ENCODE measurements around the gene BICD1.

Gene BICD1

DNA sequence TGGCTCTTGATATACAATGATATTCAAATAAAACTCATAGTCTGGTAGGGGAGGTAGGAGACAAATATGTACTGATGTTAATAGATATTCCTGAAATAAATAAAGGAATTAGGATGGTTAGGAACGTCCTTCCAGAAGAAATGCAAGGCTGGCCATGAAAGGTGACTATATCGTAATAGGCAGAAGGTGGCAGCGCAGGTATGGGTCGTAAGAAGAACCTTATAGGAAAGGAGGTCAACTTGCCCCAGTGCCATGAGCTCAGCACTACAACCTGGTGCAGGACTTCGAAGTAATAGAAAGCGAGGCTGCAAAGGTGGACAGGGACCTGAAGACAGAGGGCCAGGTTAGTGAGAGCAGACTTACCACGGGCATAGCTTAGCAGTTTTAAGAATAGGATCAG, 237.4 kb downstream of the BICD1 start:
- DNase-seq (ENCODE audit: low read depth in 2 of 2) = no peak

DNA sequence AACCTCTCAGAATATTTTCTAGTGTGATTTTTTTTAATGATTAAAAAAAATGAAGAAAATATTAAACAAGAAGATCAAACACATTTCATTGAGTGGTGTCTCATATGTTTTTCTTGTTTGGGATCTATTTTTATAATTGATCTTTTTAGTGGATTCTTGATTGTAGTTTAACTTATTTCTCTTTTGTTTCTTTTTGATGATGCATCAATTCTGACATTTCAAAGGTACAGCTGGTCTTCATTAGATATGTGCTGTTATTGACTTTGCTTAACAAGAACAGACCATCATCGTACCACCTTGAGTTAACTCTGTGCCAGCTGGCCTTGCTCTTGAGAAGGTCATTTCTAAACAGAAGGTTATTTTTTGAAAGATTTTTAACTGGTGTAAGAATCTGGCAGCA, 246.9 kb downstream of the BICD1 start:
- no peak for DNase-seq (ENCODE audit: low read depth in 2 of 2)

DNA sequence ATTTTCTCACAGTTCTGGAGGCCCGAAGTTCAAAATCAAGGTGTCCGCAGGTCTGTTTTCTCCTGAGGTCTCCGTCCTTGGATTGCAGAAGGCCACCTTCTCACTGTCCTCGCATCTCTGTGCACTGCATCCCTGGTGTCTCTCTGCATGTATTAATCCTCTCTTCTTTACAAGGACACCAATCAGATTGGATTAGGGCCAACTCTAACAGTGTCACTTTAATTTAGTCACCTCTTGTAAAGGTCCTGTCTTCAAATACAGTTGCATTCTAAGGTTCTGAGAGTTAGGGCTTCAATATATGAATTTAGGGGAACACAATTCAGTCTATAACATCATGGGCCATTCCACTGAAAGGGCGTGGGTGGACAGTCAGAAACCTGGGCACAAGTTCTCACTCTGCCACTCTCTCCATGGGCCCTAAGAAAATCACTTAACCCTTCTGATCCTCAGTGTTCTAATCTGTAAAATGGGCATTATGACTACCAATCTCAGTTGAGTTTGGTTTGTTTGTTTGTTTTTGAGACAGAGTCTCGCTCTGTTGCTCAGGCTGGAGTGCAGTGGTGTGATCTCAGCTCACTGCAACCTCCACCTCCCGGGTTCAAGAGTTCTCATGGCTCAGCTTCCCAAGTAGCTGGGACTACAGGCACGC, 251.1 kb downstream of the BICD1 start:
- no peak for DNase-seq (ENCODE audit: low read depth in 2 of 2)

DNA sequence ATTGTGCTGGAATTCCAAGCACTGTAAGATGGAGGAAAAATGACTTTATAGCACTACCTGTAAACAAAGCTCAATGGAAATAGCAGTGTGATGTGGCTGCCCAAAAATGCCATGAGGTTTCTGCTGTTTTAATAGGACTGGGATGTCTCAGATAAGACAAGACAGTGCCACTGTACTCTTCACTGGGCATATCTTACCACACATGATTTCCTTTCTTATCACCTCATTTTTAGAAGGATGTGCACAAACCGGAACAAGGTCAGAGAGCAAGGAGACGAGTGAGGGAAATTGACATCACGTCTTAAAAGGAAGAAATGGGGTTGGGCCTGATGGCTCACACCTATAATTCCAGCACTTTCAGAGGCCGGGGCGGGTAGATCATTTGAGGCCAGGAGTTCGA, 254.3 kb downstream of the BICD1 start:
- DNase-seq (ENCODE audit: low read depth in 2 of 2) = no peak

DNA sequence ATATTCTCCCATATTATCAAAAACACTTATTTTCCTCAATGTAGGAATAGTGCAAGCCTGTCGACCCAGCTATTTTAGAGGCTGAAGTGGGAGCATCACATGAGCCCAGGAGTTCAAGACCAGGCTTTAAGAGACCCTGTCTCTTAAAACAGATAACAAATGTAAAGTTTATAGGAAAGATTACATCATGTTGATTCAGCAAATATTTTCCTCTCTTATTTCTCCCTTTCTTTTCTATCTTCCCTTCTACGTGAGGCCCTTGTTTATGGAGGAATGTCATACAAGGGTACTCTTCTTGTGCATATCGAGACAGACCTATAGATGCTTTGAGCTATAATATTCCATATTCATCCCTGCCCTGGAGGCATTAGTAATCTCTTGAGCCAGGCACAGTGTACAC, 256.2 kb downstream of the BICD1 start:
- DNase-seq (ENCODE audit: low read depth in 2 of 2) = no peak

GRCh38 chr12:32365473-32366064, 258.9 kb downstream of the BICD1 start:
- peak in 1 of 2 donors; percentile 2 for DNase-seq (ENCODE audit: low read depth in 2 of 2)

- no peak for DNase-seq (ENCODE audit: low read depth in 2 of 2)
Measured at GRCh38 chr12:32366714-32367113, 260.1 kb downstream of the BICD1 start.

- no peak for DNase-seq (ENCODE audit: low read depth in 2 of 2)
Measured at GRCh38 chr12:32367381-32367780, 260.7 kb downstream of the BICD1 start.

DNA sequence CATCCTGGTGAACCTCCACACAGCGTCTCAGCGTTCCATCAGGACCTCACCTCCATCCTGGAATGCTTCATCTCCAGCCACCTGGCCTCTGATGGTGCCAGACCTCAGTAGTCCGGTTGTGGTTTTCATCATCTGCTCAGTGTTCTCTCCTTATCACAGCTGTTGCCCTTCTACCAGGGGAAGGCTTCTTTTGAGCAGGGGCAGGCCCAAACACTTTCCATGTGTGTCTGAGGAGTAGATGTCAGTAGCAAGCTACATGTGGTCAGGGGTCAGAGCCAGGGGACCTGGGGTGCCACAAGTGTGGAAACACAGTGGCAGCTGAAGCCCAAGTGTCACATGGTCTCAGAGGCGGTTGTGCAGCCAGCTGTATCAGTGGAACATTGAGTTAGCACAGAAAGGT, 262.6 kb downstream of the BICD1 start:
- DNase-seq (ENCODE audit: low read depth in 2 of 2) = no peak

DNA sequence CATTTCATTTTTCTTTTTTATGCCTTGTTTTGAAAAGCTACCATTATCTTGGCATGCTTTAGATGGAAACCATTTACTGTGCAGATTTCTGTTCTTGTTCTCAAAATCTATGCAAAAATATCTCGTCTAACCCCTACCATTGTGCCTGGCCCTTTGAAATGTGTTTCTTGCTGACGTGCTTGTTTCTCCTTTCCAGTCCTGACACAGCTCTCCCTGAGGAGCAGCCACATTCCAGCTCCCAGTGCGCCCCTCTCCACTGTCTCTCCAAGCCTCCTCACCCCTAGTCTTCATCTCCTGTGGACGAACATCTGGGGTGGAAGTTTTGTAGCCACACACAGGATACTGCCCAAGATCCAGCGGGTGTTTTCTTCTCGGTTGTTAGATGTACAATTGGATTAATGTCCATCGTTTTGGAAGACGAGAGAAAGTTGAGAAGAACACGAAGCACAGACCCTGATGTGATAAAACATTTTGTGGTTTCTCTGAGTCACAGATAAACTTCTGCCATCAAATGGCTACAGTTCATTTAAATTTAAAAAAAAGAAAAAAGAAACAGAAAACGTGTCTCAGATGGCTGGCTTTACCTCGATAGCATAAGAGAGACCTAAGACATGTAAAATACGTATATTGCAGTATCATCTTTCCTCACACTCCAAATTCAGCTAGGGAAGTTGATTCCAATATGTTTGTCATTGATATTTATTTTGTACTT, 270.9 kb downstream of the BICD1 start:
- DNase-seq (ENCODE audit: low read depth in 2 of 2) = no peak

DNA sequence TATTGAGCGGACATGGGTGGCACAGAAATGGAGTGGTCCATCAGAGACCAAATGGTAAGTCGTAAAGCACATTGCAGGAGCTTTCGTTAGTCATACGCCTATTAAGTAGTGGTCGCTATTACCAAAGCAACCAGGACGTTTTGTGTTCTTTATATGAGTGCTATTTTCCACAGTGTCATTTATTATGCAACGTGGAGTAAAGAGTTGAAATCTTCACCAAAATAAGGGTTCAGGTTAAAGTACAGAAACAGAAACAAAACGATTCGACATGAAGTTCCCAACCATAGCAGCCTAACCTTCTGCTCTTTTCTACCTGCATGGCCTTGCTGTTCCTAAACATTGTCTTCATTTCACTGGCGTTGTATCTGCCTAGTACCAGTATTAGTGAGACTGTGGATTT, 272.6 kb downstream of the BICD1 start:
- no peak for DNase-seq (ENCODE audit: low read depth in 2 of 2)

DNA sequence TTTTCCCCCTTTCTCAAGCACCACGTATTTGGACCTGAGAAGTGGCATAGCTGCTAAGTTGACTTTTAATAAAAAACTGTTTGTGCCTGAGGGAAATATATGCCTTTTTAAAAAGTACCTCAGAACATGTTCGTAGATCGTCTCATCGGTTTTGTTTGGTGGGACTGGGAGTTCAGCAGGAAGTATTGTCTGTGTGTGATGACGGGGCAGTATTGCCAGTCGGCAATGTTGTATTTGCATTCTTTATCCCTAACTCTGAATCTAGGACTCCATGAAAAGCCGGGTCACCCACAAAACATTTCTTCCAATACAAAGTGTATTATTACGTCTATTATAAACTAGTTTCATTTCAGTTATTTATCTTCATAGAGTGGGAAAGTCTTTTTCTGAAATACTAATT, 273.0 kb downstream of the BICD1 start:
- no peak for DNase-seq (ENCODE audit: low read depth in 2 of 2)

- DNase-seq (ENCODE audit: low read depth in 2 of 2) = no peak
Measured at GRCh38 chr12:32382226-32382625, 275.6 kb downstream of the BICD1 start.

DNA sequence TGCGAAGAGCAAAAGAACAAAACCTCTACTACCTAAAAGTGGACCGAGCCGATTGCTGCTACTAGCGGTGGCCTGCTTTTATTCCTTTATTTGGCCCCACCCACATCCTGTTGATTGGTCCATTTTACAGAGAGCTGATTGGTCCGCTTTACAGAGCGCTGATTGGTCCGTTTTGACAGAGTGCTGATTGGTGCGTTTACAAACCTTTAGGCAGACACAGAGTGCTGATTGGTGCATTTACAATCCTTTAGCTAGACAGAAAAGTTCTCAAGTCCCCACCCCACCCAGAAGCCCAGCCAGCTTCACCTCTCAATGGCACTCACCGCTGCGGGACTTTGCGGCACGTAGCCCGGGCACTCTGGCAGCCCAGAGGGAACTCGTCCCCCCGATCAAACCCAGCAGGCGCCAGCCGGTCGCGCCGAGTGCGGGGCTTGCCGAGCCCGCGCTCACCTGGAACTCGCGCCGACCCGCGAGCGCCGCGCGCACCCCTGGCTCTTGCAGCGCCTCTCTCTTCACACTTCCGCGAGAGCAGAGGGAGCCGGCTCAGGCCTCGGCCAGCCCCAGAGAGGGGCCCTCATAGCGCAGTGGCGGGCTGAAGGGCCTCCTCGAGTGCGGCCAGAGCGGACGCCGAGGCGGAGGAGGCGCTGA, 284.0 kb downstream of the BICD1 start:
- no peak for DNase-seq (ENCODE audit: low read depth in 2 of 2)

DNA sequence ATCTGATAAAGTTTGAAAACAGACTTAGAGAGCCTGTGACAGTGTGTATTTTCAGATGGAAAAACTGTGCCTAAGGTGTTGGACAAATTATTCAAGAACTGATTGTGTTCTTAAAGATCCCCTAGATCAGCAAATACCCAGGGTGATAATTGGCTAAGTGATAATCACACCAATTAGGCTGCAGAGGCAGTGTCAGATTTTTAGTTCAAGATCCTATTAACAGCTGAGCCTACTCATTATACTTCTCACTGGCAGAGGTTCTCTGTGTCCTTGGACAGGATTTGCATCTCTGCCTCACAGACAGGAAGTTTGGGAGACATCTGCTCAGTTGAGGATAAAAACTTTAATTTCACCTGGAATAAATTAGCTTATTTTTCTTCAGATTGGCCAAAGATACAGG, 288.4 kb downstream of the BICD1 start:
- DNase-seq (ENCODE audit: low read depth in 2 of 2) = no peak

GRCh38 chr12:32397696-32398095, 291.0 kb downstream of the BICD1 start:
- DNase-seq (ENCODE audit: low read depth in 2 of 2) = no peak

DNA sequence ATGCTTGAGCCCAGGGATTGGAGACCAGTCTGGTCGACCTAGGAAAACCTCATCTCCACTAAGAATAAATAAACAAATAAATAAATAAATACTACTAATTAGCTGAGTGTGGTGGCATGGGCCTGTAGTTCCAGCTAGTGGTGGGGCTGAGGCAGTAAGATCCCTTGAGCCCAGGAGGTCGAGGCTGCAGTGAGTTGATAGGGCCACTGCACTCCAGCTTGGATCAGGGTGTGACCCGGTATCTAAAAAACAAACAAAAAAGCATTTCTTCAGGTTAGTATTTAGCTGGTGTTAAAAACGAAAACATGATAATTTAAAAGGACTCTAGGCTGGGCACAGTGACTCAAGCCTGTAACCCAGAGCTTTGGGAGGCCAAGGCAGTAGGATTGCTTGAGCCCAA, 291.5 kb downstream of the BICD1 start:
- DNase-seq (ENCODE audit: low read depth in 2 of 2) = no peak

GRCh38 chr12:32398816-32399369, 292.2 kb downstream of the BICD1 start:
- DNase-seq (ENCODE audit: low read depth in 2 of 2) = no peak

GRCh38 chr12:32399370-32400113, 292.9 kb downstream of the BICD1 start, which contains the start of gene FGD4:
FGD4 (plus strand) TSS chr12:32399558.
- DNase-seq (ENCODE audit: low read depth in 2 of 2) = peak in 1 of 2 donors; percentile 9

- DNase-seq (ENCODE audit: low read depth in 2 of 2) = no peak
Measured at GRCh38 chr12:32400114-32400672, 293.5 kb downstream of the BICD1 start.

- DNase-seq (ENCODE audit: low read depth in 2 of 2) = no peak
Measured at GRCh38 chr12:32400866-32401265, 294.2 kb downstream of the BICD1 start.
